DLD1 (cell line): ENCODE results near the gene TSPY2.
"Not testable (repeated sequence)": the region's sequence is repeated elsewhere in the genome, so short reads cannot be mapped to it uniquely, and the experiment has no call there.

Source experiments
- in situ Hi-C: cut with HindIII; loops from 2 replicates; pipeline ENCODE4 v1.10.0; 2017; ENCODE audit warnings: low sequenced_read_pairs

TSPY2 gene, protein sequence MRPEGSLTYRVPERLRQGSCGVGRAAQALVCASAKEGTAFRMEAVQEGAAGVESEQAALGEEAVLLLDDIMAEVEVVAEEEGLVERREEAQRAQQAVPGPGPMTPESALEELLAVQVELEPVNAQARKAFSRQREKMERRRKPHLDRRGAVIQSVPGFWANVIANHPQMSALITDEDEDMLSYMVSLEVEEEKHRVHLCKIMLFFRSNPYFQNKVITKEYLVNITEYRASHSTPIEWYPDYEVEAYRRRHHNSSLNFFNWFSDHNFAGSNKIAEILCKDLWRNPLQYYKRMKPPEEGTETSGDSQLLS

DNA sequence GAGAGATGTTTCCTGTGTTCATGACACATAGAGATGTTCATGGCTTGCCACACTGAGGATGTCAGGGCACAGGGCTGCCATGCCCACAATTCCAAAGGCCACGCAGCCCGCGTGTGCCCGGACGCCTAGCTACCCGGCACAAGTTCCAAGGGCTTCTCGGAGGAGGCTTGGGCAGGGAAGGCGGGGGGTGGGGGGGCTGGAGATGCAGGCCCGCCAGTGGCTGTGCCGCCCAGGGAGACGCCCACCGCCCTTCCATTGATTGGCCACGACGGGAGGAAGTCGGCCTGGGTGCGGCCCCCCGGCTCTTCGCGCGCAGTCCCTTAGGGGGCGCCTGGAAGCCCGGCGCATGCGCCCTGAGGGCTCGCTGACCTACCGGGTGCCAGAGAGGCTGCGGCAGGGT, at the start of gene TSPY2:
TSS of gene TSPY2 (plus strand) at position 301 of the 400 bp plus-strand sequence. CDS start at position 347, 46 bp downstream.
- in situ Hi-C loops, result not testable (repeated sequence)

GRCh38 chrY:6209565-6209964, 36.5 kb upstream of the TSPY2 start:
- in situ Hi-C loops, result not testable (repeated sequence)

DNA sequence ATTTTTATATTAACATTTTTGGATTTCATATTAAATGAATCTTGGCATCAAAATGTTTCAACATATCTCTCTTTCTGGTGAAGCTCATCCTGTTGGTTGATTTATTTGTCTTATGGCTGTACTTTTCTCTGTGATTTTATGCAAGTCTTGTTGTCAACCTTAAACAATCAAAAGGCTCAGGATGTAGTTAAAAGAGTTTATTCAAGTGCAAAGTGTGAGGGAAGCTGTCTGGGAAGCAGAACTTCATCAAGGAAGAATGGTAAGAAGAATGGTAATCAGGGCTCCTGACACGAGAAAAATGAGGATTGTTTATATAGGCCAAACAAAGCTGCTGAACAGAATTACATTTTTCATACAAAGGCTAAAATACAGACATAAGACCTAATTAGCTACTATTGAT, 29.0 kb upstream of the TSPY2 start:
- in situ Hi-C loops, result not testable (repeated sequence)

DNA sequence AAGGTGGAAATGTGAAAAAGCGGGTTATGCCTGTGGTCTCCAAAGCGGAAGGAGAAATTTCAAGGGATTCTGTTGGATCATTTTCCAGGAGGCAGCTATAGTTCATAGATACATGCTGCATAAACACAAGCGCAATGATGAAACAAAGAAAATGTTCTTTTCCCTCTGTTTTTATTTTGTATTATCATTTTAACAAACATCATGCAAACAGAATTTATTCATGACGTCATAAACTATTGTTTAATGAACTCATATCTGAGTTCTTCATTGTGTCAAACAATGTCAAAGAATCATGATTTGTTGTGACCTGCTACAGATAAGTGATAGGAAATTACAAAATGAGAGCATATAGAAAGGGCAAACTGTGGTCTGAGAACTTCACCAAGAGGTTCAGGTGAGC, 23.8 kb downstream of the TSPY2 start:
- in situ Hi-C loops, result not testable (repeated sequence)
